K562 treated with DMSO at 1 percent for 12 hours (cell line): Measurements from ENCODE around the gene CAMTA2. TPM values are rescaled to one million over a fixed set of nuclear protein-coding genes. Genes with fewer than 3 reads are reported as not detected.

Experiments
- total RNA-seq: library from RNA; unstranded; fragments of 300-600 nt; gene quantifications from 2 replicates; pipeline ENCODE4 v1.2.3, GENCODE V29; 2022; ENCODE audit not compliant: insufficient read depth

The CAMTA2 gene, protein sequence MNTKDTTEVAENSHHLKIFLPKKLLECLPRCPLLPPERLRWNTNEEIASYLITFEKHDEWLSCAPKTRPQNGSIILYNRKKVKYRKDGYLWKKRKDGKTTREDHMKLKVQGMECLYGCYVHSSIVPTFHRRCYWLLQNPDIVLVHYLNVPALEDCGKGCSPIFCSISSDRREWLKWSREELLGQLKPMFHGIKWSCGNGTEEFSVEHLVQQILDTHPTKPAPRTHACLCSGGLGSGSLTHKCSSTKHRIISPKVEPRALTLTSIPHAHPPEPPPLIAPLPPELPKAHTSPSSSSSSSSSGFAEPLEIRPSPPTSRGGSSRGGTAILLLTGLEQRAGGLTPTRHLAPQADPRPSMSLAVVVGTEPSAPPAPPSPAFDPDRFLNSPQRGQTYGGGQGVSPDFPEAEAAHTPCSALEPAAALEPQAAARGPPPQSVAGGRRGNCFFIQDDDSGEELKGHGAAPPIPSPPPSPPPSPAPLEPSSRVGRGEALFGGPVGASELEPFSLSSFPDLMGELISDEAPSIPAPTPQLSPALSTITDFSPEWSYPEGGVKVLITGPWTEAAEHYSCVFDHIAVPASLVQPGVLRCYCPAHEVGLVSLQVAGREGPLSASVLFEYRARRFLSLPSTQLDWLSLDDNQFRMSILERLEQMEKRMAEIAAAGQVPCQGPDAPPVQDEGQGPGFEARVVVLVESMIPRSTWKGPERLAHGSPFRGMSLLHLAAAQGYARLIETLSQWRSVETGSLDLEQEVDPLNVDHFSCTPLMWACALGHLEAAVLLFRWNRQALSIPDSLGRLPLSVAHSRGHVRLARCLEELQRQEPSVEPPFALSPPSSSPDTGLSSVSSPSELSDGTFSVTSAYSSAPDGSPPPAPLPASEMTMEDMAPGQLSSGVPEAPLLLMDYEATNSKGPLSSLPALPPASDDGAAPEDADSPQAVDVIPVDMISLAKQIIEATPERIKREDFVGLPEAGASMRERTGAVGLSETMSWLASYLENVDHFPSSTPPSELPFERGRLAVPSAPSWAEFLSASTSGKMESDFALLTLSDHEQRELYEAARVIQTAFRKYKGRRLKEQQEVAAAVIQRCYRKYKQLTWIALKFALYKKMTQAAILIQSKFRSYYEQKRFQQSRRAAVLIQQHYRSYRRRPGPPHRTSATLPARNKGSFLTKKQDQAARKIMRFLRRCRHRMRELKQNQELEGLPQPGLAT
- 15.5 and 24.6 TPM in 2 replicates for total RNA-seq

DNA sequence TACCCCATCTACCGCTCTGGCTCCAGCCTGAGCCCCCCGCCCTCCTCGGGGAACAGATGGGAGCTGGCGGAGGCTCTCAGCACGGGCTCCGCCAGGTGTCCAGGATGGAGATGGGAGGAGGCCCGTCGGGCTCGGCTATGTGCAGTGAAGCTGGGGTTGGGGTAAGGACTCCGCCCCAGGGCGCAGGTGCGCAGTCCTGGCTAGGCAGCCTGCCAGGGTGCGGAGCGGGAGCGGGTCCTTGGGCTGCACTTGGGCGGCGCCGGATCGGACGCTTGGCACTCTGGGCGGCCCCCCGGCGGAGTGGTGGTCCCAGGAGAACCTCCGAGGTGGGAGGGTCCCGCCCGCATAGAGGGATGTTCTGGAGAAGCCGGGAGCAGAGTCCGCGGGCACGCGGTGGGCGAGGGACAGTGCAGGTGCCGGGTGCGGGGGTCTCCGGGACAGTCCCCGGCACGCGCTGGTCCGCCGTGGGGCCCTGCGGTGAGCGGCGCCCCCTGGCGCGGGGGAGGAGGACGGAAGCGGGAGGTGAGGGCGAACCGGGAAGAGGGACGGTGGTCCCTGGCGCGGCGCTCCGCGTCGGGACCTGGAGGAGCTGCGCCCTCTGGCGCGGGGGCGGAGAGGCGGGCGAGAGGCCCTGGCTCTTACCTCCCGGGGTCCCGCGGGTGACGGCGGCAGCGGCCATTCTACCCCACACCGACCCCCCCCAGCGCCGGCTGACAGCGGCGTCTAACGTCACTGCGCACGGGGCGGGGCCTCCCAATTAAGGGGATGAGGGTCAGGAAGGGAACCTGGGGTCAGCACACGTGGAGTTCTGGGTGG, at the start of gene CAMTA2:
Gene CAMTA2 (minus strand): TSS at position 725 of the 816 bp plus-strand sequence. CDS start 1,453 bp downstream, outside the sequence.

GRCh38 chr17:5035315-5035714, 47.8 kb upstream of the CAMTA2 start, which contains the start of gene SLC52A1:
TSS of gene SLC52A1 (minus strand) at chr17:5035426. CDS start at chr17:5034606, 820 bp downstream.

DNA sequence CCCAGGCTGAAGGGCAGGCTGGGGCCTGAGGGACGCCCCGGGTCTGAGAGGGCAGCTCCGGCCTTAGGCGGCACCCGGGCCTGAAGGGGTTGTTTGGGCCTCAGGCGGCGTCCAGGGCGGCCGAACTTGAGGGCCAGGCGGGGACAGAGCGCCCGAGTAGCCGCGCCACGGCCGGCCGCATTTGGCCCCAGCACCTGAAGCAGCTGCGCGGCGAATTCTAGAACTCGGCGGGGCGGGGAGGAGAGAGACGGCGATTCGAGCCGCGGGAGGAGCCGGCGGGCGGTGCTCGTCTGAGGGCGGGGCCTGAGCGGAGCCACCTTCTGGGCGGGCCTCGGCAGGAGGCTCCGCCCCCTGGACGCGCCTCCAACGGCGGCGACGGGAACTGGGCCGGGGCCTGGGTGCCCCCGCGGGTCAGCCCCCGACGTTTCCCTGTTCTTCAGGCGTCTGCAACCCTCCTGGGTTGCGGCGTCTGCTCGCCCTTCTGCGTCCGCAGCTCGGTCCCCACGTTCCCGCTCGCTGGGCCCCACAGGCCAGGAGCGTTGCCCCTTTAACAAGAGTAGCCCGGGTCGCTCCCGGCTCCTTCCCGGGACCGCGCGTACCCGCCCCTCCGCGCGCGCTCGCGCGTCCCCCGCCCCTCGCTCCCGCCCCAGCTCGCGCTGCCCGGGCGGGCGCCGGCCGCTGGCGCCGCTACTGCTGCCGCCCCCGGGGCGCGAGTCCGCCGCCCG, 10.0 kb upstream of the CAMTA2 start, which contains the start of the genes INCA1 and KIF1C:
Gene INCA1 (minus strand): TSS at position 221 of the 725 bp plus-strand sequence. CDS start 3,085 bp downstream, outside the sequence.
Gene KIF1C (plus strand): TSS at position 649 of the 725 bp plus-strand sequence. CDS start 2,297 bp downstream, outside the sequence.

GRCh38 chr17:4967539-4968485, 19.7 kb downstream of the CAMTA2 start, which contains the start of gene SPAG7:
TSS of gene SPAG7 (minus strand) at chr17:4967817. CDS start at chr17:4967804, 13 bp downstream.

DNA sequence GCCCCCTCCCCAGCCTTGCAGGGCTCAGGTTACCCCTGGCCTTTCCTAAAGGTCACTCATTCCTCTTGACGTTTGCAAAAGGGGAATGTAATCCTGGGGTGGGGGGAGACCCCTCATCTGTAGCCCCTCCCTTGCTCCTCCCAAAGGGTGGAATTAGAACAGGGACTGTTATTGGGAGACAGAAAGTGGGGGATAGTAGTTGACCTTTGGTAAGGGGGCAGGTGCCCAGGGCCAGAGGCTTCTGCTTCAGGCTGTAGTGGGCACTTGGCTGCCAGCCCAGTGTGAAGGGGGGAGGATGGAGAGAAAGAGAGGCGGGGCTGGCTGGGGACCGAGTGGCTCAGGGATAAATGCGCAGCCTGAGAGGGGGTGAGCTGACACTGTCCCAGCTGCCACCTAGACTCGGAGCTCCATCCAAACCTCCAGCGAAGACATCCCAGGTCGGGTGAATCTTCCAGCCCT, 36.7 kb downstream of the CAMTA2 start, which contains the start of gene ENO3:
Gene ENO3 (plus strand): TSS at position 374 of the 459 bp plus-strand sequence. CDS start 711 bp downstream, outside the sequence.

GRCh38 chr17:4948166-4948930, 39.1 kb downstream of the CAMTA2 start, which contains the start of gene PFN1:
TSS of gene PFN1 (minus strand) at chr17:4948530. CDS start at chr17:4948394, 136 bp downstream.

GRCh38 chr17:4939796-4940554, 47.5 kb downstream of the CAMTA2 start, which contains the start of the genes RNF167 and SLC25A11:
TSS of gene RNF167 (plus strand) at chr17:4940268. CDS start at chr17:4940910, 642 bp downstream.
TSS of gene SLC25A11 (minus strand) at chr17:4940046. CDS start at chr17:4939910, 136 bp downstream.

GRCh38 chr17:4931963-4932362, 55.5 kb downstream of the CAMTA2 start, which contains the start of gene GP1BA:
TSS of gene GP1BA (plus strand) at chr17:4932277. CDS start at chr17:4932605, 328 bp downstream.

Other genes starting within 250 kb of the CAMTA2 start
- not detected in 2 replicates for gene ZMYND15, start 247.8 kb downstream of the CAMTA2 start, total RNA-seq
- gene CXCL16, start 247.7 kb downstream of the CAMTA2 start, total RNA-seq, result 0.85 TPM in 1 of 2 replicates, not detected in the other
- not detected in 2 replicates for gene TM4SF5, start 215.8 kb downstream of the CAMTA2 start, total RNA-seq
- gene VMO1, start 201.3 kb downstream of the CAMTA2 start, total RNA-seq, result not detected in 2 replicates
- 1.0 and 1.7 TPM in 2 replicates for gene GLTPD2, start 198.7 kb downstream of the CAMTA2 start, total RNA-seq
- 171 and 204 TPM in 2 replicates for gene PSMB6, start 191.5 kb downstream of the CAMTA2 start, total RNA-seq
- 10.0 and 10.2 TPM in 2 replicates for gene PLD2, start 180.5 kb downstream of the CAMTA2 start, total RNA-seq
- 11.8 and 28.5 TPM in 2 replicates for gene MINK1, start 154.3 kb downstream of the CAMTA2 start, total RNA-seq
- 0.31 TPM in 1 of 2 replicates, not detected in the other for gene C17orf107, start 88.1 kb downstream of the CAMTA2 start, total RNA-seq
- gene CHRNE, start 84.6 kb downstream of the CAMTA2 start, total RNA-seq, result not detected in 2 replicates
- 1.9 TPM in 1 of 2 replicates, not detected in the other for gene GP1BA, start 55.4 kb downstream of the CAMTA2 start, total RNA-seq
- 56.3 and 66.0 TPM in 2 replicates for gene SLC25A11, start 47.6 kb downstream of the CAMTA2 start, total RNA-seq
- 44.1 and 44.9 TPM in 2 replicates for gene RNF167, start 47.4 kb downstream of the CAMTA2 start, total RNA-seq
- gene PFN1, start 39.1 kb downstream of the CAMTA2 start, total RNA-seq, result 500 and 571 TPM in 2 replicates
- gene ENO3, start 36.6 kb downstream of the CAMTA2 start, total RNA-seq, result 11.9 and 14.1 TPM in 2 replicates
- 39.6 and 41.2 TPM in 2 replicates for gene SPAG7, start 19.9 kb downstream of the CAMTA2 start, total RNA-seq
- not detected in 2 replicates for gene INCA1, start 9.8 kb upstream of the CAMTA2 start, total RNA-seq
- gene KIF1C, start 10.3 kb upstream of the CAMTA2 start, total RNA-seq, result 8.6 and 14.7 TPM in 2 replicates
- gene SLC52A1, start 47.8 kb upstream of the CAMTA2 start, total RNA-seq, result not detected in 2 replicates
- not detected in 2 replicates for gene ZFP3, start 90.8 kb upstream of the CAMTA2 start, total RNA-seq
- 5.3 and 10.8 TPM in 2 replicates for gene ZNF232, start 124.2 kb upstream of the CAMTA2 start, total RNA-seq
- not detected in 2 replicates for gene USP6, start 128.4 kb upstream of the CAMTA2 start, total RNA-seq
- gene ZNF594, start 204.2 kb upstream of the CAMTA2 start, total RNA-seq, result 0.45 and 4.1 TPM in 2 replicates
- gene SCIMP, start 247.2 kb upstream of the CAMTA2 start, total RNA-seq, result 0.26 TPM in 1 of 2 replicates, not detected in the other